HEK293 (cell line): ENCODE measurements around the gene GPD1.

Experiments used
- CTCF ChIA-PET: fragments of 350-600 bp; formaldehyde crosslinking; extraction: SDS; loops from one replicate; lab custom pipeline; 2021; ENCODE audit warnings: antibody characterized with exemption; lab: Yijun Ruan, JAX
- POLR2A ChIA-PET: fragments of 300-600 bp; formaldehyde crosslinking; extraction: SDS; loops from one replicate; lab custom pipeline; 2020; ENCODE audit warnings: antibody characterized with exemption, inconsistent platforms; lab: Yijun Ruan, JAX
- H3K27ac ChIP-seq: fragments of 200-500 bp; sonication (Bioruptor generic); 2 replicates; pipeline ENCODE4 v1.5.1; 2014; ENCODE audit warnings: low read depth, low read length, control low read depth, inconsistent platforms; ENCODE audit errors: extremely low read depth
- H3K36me3 ChIP-seq, 2 experiments: fragments of 200-500 bp in 1 of 2; sonication (Bioruptor generic) in 1 of 2; 1 replicate in 1 of 2; 2 replicates in 1 of 2; pipeline ENCODE4 v1.5.1; 2014 to 2017; ENCODE audit warnings: inconsistent platforms in 2 of 2, low read length in 2 of 2; ENCODE audit not compliant: control insufficient read depth in 2 of 2, insufficient read depth in 1 of 2
- H3K4me1 ChIP-seq: fragments of 200-500 bp; sonication (Bioruptor generic); 2 replicates; pipeline ENCODE4 v1.5.1; 2014; ENCODE audit warnings: mild to moderate bottlenecking, low read length, inconsistent platforms; ENCODE audit not compliant: control insufficient read depth, insufficient read depth
- H3K4me3 ChIP-seq: 2 replicates; pipeline ENCODE4 v1.5.1; 2011; ENCODE audit warnings: low read depth, mild to moderate bottlenecking, control low read depth, low read length, moderate library complexity
- H3K9me3 ChIP-seq: fragments of 200-500 bp; sonication (Bioruptor generic); 2 replicates; pipeline ENCODE4 v1.5.1; 2014; ENCODE audit warnings: low read depth, low read length, inconsistent platforms; ENCODE audit not compliant: control insufficient read depth, insufficient read depth
- BCL6B ChIP-seq: fragments of 450-650 bp; formaldehyde crosslinking; IDR thresholded peaks from 2 replicates; pipeline ENCODE4 v1.5.1; 2017; ENCODE audit warnings: missing biosample characterization, missing genetic modification characterization
- HOXA7 ChIP-seq: sonication (generic); formaldehyde crosslinking; IDR thresholded peaks from 2 replicates; pipeline ENCODE4 v1.8.1; 2022; ENCODE audit warnings: missing genetic modification reagents, borderline replicate concordance
- IKZF3 ChIP-seq: fragments of 450-650 bp; IDR thresholded peaks from 2 replicates; pipeline ENCODE4 v1.5.0; 2018; ENCODE audit warnings: missing biosample characterization, mild to moderate bottlenecking, missing genetic modification characterization, moderate library complexity
- KLF16 ChIP-seq: fragments of 450-650 bp; formaldehyde crosslinking; IDR thresholded peaks from 2 replicates; pipeline ENCODE4 v1.5.1; 2017; ENCODE audit warnings: missing biosample characterization, missing genetic modification characterization
- MZF1 ChIP-seq: fragments of 450-650 bp; formaldehyde crosslinking; IDR thresholded peaks from 2 replicates; pipeline ENCODE4 v1.5.1; 2017; ENCODE audit warnings: missing biosample characterization, missing genetic modification characterization, borderline replicate concordance
- SCRT1 ChIP-seq: fragments of 450-650 bp; formaldehyde crosslinking; IDR thresholded peaks from 2 replicates; pipeline ENCODE4 v1.5.1; 2016; ENCODE audit warnings: missing biosample characterization, missing genetic modification characterization, borderline replicate concordance
- WT1 ChIP-seq: fragments of 450-650 bp; formaldehyde crosslinking; IDR thresholded peaks from 2 replicates; pipeline ENCODE4 v1.5.1; 2016; ENCODE audit warnings: missing biosample characterization, missing genetic modification characterization
- ZBTB17 ChIP-seq: fragments of 450-650 bp; formaldehyde crosslinking; IDR thresholded peaks from 2 replicates; pipeline ENCODE4 v1.5.1; 2016; ENCODE audit warnings: missing biosample characterization, missing genetic modification characterization
- ZNF24 ChIP-seq: fragments of 450-650 bp; formaldehyde crosslinking; IDR thresholded peaks from 2 replicates; pipeline ENCODE4 v1.5.1; 2016; ENCODE audit warnings: missing biosample characterization, missing genetic modification characterization
- ZNF266 ChIP-seq: fragments of 450-650 bp; formaldehyde crosslinking; IDR thresholded peaks from 2 replicates; pipeline ENCODE4 v1.5.1; 2016; ENCODE audit warnings: missing biosample characterization, missing genetic modification characterization, low read depth
- ZNF324 ChIP-seq: fragments of 450-650 bp; formaldehyde crosslinking; IDR thresholded peaks from 2 replicates; pipeline ENCODE4 v1.5.1; 2016; ENCODE audit warnings: missing biosample characterization, missing genetic modification characterization
- ZNF335 ChIP-seq: fragments of 450-650 bp; formaldehyde crosslinking; conservative IDR thresholded peaks from 2 replicates; pipeline ENCODE4 v1.5.1; 2016; ENCODE audit warnings: missing biosample characterization, missing genetic modification characterization
- ZNF341 ChIP-seq: fragments of 450-650 bp; formaldehyde crosslinking; IDR thresholded peaks from 2 replicates; pipeline ENCODE4; 2016; ENCODE audit warnings: low read depth, missing biosample characterization, missing genetic modification characterization
- ZNF366 ChIP-seq: fragments of 450-650 bp; formaldehyde crosslinking; conservative IDR thresholded peaks from 2 replicates; pipeline ENCODE4 v1.5.1; 2016; ENCODE audit warnings: missing biosample characterization, missing genetic modification characterization
- ZNF37A ChIP-seq: fragments of 450-650 bp; IDR thresholded peaks from 2 replicates; pipeline ENCODE4 v1.5.1; 2018; ENCODE audit warnings: missing biosample characterization, missing genetic modification characterization
- ZNF416 ChIP-seq: fragments of 450-650 bp; formaldehyde crosslinking; IDR thresholded peaks from 2 replicates; pipeline ENCODE4 v1.5.1; 2016; ENCODE audit warnings: missing biosample characterization, missing genetic modification characterization
- ZNF433 ChIP-seq: fragments of 450-650 bp; formaldehyde crosslinking; IDR thresholded peaks from 2 replicates; pipeline ENCODE4 v1.5.1; 2016; ENCODE audit warnings: missing biosample characterization, missing genetic modification characterization, low read depth
- ZNF488 ChIP-seq: fragments of 450-650 bp; formaldehyde crosslinking; IDR thresholded peaks from 2 replicates; pipeline ENCODE4 v1.5.1; 2016; ENCODE audit warnings: missing biosample characterization, missing genetic modification characterization
- ZNF513 ChIP-seq: fragments of 450-650 bp; IDR thresholded peaks from 2 replicates; pipeline ENCODE4 v1.5.1; 2018; ENCODE audit warnings: missing biosample characterization, missing genetic modification characterization
- ZNF596 ChIP-seq: fragments of 450-650 bp; IDR thresholded peaks from 2 replicates; pipeline ENCODE4 v1.5.0; 2018; ENCODE audit warnings: missing biosample characterization, mild to moderate bottlenecking, missing genetic modification characterization, moderate library complexity
- ZNF621 ChIP-seq: fragments of 450-650 bp; formaldehyde crosslinking; IDR thresholded peaks from 2 replicates; pipeline ENCODE4 v1.5.1; 2017; ENCODE audit warnings: missing biosample characterization, missing genetic modification characterization
- ZNF654 ChIP-seq: fragments of 450-650 bp; formaldehyde crosslinking; IDR thresholded peaks from 2 replicates; pipeline ENCODE4 v1.5.1; 2016; ENCODE audit warnings: low read depth, missing biosample characterization, missing genetic modification characterization
- ZNF76 ChIP-seq: fragments of 450-650 bp; formaldehyde crosslinking; IDR thresholded peaks from 2 replicates; pipeline ENCODE4; 2016; ENCODE audit warnings: low read depth, missing biosample characterization, missing genetic modification characterization, borderline replicate concordance
- ZNF792 ChIP-seq: fragments of 450-650 bp; formaldehyde crosslinking; IDR thresholded peaks from 2 replicates; pipeline ENCODE4 v1.5.1; 2016; ENCODE audit warnings: missing biosample characterization, missing genetic modification characterization

The GPD1 gene

GRCh38 chr12:50106907-50107306, 3.1 kb downstream of the GPD1 start:
- no peak overlapping the region for H3K27ac ChIP-seq
- ChIA-PET POLR2A (no interaction called here), CTCF (interaction anchor here (0.6 to 2.8 kb wide), 3 partner anchors 19 to 40 kb away, joined by 3 to 18 read pairs (median 3); partner anchors contain the start of gene SMARCD1)
- TF ChIP-seq ZNF513 (tag by site-specific recombination) (no peak), ZNF76 (tag by site-specific recombination) (no peak), BCL6B (tag by site-specific recombination) (no peak), SCRT1 (tag by site-specific recombination) (no peak), ZNF335 (no peak), IKZF3 (tag by site-specific recombination) (no peak), ZNF792 (tag by site-specific recombination) (no peak), ZNF366 (tag by site-specific recombination) (no peak), ZNF416 (tag by site-specific recombination) (no peak), ZNF654 (tag by site-specific recombination) (no peak)
- peaks cover 0 to 6% of the 10 kb centered on the region in 2 experiments; a peak in 1 of 3 replicates for H3K36me3 ChIP-seq
- H3K9me3 ChIP-seq, result no peaks in the 10 kb centered on the region
- peaks cover 10% of the 10 kb centered on the region for H3K4me1 ChIP-seq
- H3K4me3 ChIP-seq, result no peak overlapping the region

- POLR2A ChIA-PET, result interaction anchor here (1.0 kb wide), 1 partner anchor 23 kb away, joined by 5 read pairs; no protein-coding TSS in a partner anchor
- CTCF ChIA-PET, result interaction anchor here (0.9 to 5.1 kb wide), 3 partner anchors 18 to 68 kb away, joined by 3 to 53 read pairs (median 4); partner anchors contain the start of gene SMARCD1
- no peak for TF ChIP-seq KLF16 (tag by site-specific recombination)
- no peak for TF ChIP-seq ZBTB17 (tag by site-specific recombination)
- TF ChIP-seq WT1, result no peak
- TF ChIP-seq ZNF24 (tag by site-specific recombination), result no peak
- TF ChIP-seq ZNF488 (tag by site-specific recombination), result no peak
- no peak for TF ChIP-seq MZF1
- TF ChIP-seq HOXA7 (CRISPR knock-in tag), result no peak
- TF ChIP-seq ZNF596, result no peak
- TF ChIP-seq ZNF341, result no peak
- no peak for TF ChIP-seq ZNF37A (tag by site-specific recombination)
- TF ChIP-seq ZNF621 (tag by site-specific recombination), result no peak
- no peak for TF ChIP-seq ZNF433 (tag by site-specific recombination)
- no peak for TF ChIP-seq ZNF324
- TF ChIP-seq ZNF266 (tag by site-specific recombination), result no peak
Measured at GRCh38 chr12:50107416-50108268, 3.8 kb downstream of the GPD1 start.

More at GRCh38 chr12:50107416-50108268, 3.8 kb downstream of the GPD1 start:
- Histone ChIP-seq H3K36me3 (no peaks in the 10 kb centered on the region), H3K4me3 (no peak overlapping the region), H3K4me1 (peaks cover 10% of the 10 kb centered on the region), H3K9me3 (no peaks in the 10 kb centered on the region), H3K27ac (no peak overlapping the region)
